Lower leg skin (tissue), 4 donors: ENCODE results near the gene PLA1A. TPM values are rescaled to one million over a fixed set of nuclear protein-coding genes. Genes with fewer than 3 reads are reported as not detected.
A peak's percentile ranks its signal among the peaks of the same experiment; 100 is the strongest.

Source experiments
- DNase-seq, 2 donors: peaks; one replicate each; pipeline ENCODE4 v3.0.0-alpha.2; 2019; ENCODE audit warnings: low spot score in 2 of 2
- H3K4me3 ChIP-seq: fragments of 200-600 bp; sonication (generic); 2 replicates; pipeline ENCODE4 v1.5.1; 2017; ENCODE audit warnings: mild to moderate bottlenecking, low read depth; ENCODE audit not compliant: poor library complexity, severe bottlenecking
- CTCF ChIP-seq, 3 donors: fragments of 450-650 bp; IDR thresholded peaks; one replicate each; pipeline ENCODE4 v1.5.1; 2016; ENCODE audit warnings: antibody characterized with exemption in 3 of 3, mild to moderate bottlenecking in 3 of 3, moderate library complexity in 2 of 3
- POLR2A ChIP-seq, 2 donors: fragments of 450-650 bp; IDR thresholded peaks; one replicate each; pipeline ENCODE4 v1.6.1; 2016 to 2017; ENCODE audit warnings: antibody characterized with exemption in 2 of 2, mild to moderate bottlenecking in 1 of 2, moderate library complexity in 1 of 2
- WGBS, 2 donors: methylation state at CpG; one replicate each; pipeline ENCODE4 v1.1.5; 2018; 5-methylcytosine and 5-hydroxymethylcytosine counted together
- intact Hi-C: fragments of 100-400 bp; cut with DNase I; formaldehyde crosslinking; loops from one replicate; pipeline ENCODE4 v1.15.0; 2023; ENCODE audit warnings: low total_unique reads
- total RNA-seq, 4 donors: library from RNA; depleted of rRNA; stranded (reverse); fragments of >200 nt; gene quantifications; one replicate each; pipeline ENCODE4 v1.1.0, GENCODE V29; 2016

PLA1A gene
- total RNA-seq, 4 donors from 2014 or later, result 0.34 to 2.6 (median 0.82) TPM

- H3K4me3 ChIP-seq, result no peak overlapping the region
- no peak for TF ChIP-seq POLR2A (IDR thresholded peaks at IDR 0.05)
- no peak for TF ChIP-seq CTCF (IDR thresholded peaks at IDR 0.05)
- WGBS, 2 donors, result 76 to 77% methylated on average over 8 of the region's 8 CpGs
- intact Hi-C loops, result no loop called here
- no peak for DNase-seq
These were observed 32.6 kb downstream of the PLA1A start for GRCh38 chr3:119630128-119630879.

- WGBS, 2 donors, result 77 to 81% methylated on average over 7 of the region's 7 CpGs
- TF ChIP-seq CTCF (IDR thresholded peaks at IDR 0.05), result no peak
- TF ChIP-seq POLR2A (IDR thresholded peaks at IDR 0.05), result no peak
- no peak overlapping the region for H3K4me3 ChIP-seq
- intact Hi-C loops, result no loop called here
- DNase-seq, result no peak
These were observed 33.2 kb downstream of the PLA1A start for GRCh38 chr3:119630880-119631329.

- no peak for TF ChIP-seq CTCF (IDR thresholded peaks at IDR 0.05)
- no peak for DNase-seq
- intact Hi-C loops, result no loop called here
- 51 to 62% methylated on average over 3 of the region's 3 CpGs for WGBS, 2 donors
- no peak overlapping the region for H3K4me3 ChIP-seq
These were observed 33.8 kb downstream of the PLA1A start for GRCh38 chr3:119631516-119631915.

DNA sequence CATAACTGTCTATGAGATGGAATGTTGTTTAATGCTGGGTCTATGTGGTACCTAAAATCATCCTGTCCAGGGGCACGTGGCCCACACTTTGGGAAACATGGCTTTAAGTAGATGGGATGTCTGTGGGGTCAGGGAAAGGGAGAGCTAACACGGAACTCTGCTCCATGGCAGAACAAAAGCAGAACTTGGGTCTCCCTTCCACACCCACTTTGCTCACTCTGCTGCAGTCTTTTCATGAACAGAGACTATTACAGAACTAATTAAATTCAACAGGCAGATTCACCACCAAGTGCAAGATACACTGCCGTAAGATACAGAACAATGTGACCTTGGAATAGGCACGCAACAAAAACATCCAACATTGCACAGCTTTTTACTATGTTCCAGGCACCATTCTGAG lies 34.5 kb downstream of the PLA1A start:
- intact Hi-C loops, result no loop called here
- H3K4me3 ChIP-seq, result no peak overlapping the region
- DNase-seq, result no peak
- TF ChIP-seq CTCF (IDR thresholded peaks at IDR 0.05) (no peak), POLR2A (IDR thresholded peaks at IDR 0.05) (no peak)
- 82 to 84% methylated on average over 4 of the region's 4 CpGs for WGBS, 2 donors

DNA sequence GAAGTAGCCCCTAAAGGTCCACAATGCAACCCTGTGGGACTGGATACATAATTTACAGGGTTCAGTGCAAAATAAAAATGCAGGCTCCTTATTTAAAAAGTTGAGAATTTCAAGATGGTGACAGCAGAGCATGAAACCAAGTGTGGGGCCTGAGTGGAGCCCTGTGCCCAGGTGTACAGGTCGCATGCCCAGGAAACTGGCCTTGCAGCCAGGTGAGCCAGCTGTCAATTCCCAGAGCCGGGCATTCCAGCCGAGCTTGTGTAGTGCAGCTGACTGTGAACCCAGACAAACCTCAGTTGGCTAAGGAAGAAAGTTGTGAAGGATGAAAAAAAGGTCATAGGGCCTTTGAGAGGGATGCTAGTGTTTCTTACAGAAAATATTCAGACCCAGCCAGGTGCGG lies 35.1 kb downstream of the PLA1A start:
- TF ChIP-seq CTCF (IDR thresholded peaks at IDR 0.05), result no peak
- no peak for TF ChIP-seq POLR2A (IDR thresholded peaks at IDR 0.05)
- intact Hi-C loops, result no loop called here
- DNase-seq, result no peak
- no peak overlapping the region for H3K4me3 ChIP-seq
- WGBS, 2 donors, result 73 to 83% methylated on average over 4 of the region's 4 CpGs

GRCh38 chr3:119635719-119636118 lies 38.0 kb downstream of the PLA1A start:
- no peak for TF ChIP-seq CTCF (IDR thresholded peaks at IDR 0.05)
- no peak for TF ChIP-seq POLR2A (IDR thresholded peaks at IDR 0.05)
- H3K4me3 ChIP-seq, result no peak overlapping the region
- DNase-seq, result peak in 1 of 2 donors; percentile 26
- intact Hi-C loops, result no loop called here
- WGBS, 2 donors, result 60 to 68% methylated on average over 10 of the region's 10 CpGs
